SK-N-SH treated with all-trans-retinoic acid at 6 μM for 48 hours (cell line): Measurements from ENCODE around the gene RNF135.

Experiments used
- BACH2 ChIP-seq: fragments of 250-450 bp; sonication (Bioruptor Pico); IDR thresholded peaks from 2 replicates; pipeline ENCODE4 v1.9.0; 2021; ENCODE audit warnings: mild to moderate bottlenecking, borderline replicate concordance
- GLIS3 ChIP-seq: fragments of 250-450 bp; sonication (Bioruptor Pico); IDR thresholded peaks from 2 replicates; pipeline ENCODE4 v1.5.0; 2020; ENCODE audit warnings: mild to moderate bottlenecking, moderate library complexity
- ISL1 ChIP-seq: fragments of 250-450 bp; sonication (Bioruptor Pico); IDR thresholded peaks from 2 replicates; pipeline ENCODE4 v2.1.2; 2022; ENCODE audit warnings: mild to moderate bottlenecking, moderate library complexity
- OSR1 ChIP-seq: fragments of 250-450 bp; sonication (Bioruptor Pico); IDR thresholded peaks from 2 replicates; pipeline ENCODE4 v1.8.0; 2022; ENCODE audit warnings: moderate library complexity, mild to moderate bottlenecking, inconsistent platforms
- ZFP30 ChIP-seq: fragments of 450-650 bp; formaldehyde crosslinking; IDR thresholded peaks from 2 replicates; pipeline ENCODE4 v1.5.0; 2022; ENCODE audit warnings: mild to moderate bottlenecking, moderate library complexity
- TF ChIP-seq, protein P1 (sequence below): fragments of 250-450 bp; sonication (Bioruptor Pico); IDR thresholded peaks from 2 replicates; pipeline ENCODE4 v1.8.0; 2020; ENCODE audit warnings: mild to moderate bottlenecking, moderate library complexity, borderline replicate concordance

GRCh38 chr17:30939051-30939689, 31.7 kb upstream of the RNF135 start:
- TF ChIP-seq ZFP30 (CRISPR knock-in tag) (no peak), BACH2 (CRISPR knock-in tag) (no peak), OSR1 (CRISPR knock-in tag) (no peak), GLIS3 (CRISPR knock-in tag) (no peak), ISL1 (CRISPR knock-in tag) (no peak)
- TF ChIP-seq, protein P1, sequence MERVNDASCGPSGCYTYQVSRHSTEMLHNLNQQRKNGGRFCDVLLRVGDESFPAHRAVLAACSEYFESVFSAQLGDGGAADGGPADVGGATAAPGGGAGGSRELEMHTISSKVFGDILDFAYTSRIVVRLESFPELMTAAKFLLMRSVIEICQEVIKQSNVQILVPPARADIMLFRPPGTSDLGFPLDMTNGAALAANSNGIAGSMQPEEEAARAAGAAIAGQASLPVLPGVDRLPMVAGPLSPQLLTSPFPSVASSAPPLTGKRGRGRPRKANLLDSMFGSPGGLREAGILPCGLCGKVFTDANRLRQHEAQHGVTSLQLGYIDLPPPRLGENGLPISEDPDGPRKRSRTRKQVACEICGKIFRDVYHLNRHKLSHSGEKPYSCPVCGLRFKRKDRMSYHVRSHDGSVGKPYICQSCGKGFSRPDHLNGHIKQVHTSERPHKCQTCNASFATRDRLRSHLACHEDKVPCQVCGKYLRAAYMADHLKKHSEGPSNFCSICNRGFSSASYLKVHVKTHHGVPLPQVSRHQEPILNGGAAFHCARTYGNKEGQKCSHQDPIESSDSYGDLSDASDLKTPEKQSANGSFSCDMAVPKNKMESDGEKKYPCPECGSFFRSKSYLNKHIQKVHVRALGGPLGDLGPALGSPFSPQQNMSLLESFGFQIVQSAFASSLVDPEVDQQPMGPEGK (CRISPR knock-in tag): no peak
